22Rv1 (cell line): ENCODE results near the gene AGRN.

Experiments
- ZFX ChIP-seq: fragments of 450-650 bp; IDR thresholded peaks from 2 replicates; pipeline ENCODE4 v1.6.1; 2017; ENCODE audit warnings: antibody characterized with exemption, borderline replicate concordance
- TF ChIP-seq, protein P1 (sequence below): fragments of 450-650 bp; IDR thresholded peaks from 2 replicates; pipeline ENCODE4 v1.5.1; 2017; ENCODE audit warnings: mild to moderate bottlenecking

DNA sequence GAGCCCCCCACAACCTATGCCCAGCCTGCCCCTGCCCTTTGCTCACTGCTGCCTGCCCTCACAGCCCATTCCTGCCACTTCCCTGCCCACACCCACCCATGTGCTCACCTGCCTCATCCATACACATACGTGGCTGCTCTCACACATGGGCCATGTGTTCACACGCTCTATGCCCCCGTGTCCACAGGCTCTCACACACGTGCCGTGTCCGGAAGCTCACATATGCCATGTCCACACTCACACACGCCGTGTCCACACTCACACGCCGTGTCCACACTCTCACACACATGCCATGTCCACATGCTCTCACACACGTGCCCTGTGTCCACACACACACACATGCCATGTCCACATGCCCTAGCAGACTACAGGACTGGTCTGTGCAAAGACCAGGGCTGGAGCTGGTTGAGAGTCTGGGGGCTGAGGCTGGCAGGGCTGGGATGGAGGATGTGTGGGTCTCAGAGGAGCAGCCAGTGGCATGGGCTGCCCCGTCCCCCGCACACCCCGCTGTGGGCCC, 54.8 kb downstream of the AGRN start:
- TF ChIP-seq, protein P1, sequence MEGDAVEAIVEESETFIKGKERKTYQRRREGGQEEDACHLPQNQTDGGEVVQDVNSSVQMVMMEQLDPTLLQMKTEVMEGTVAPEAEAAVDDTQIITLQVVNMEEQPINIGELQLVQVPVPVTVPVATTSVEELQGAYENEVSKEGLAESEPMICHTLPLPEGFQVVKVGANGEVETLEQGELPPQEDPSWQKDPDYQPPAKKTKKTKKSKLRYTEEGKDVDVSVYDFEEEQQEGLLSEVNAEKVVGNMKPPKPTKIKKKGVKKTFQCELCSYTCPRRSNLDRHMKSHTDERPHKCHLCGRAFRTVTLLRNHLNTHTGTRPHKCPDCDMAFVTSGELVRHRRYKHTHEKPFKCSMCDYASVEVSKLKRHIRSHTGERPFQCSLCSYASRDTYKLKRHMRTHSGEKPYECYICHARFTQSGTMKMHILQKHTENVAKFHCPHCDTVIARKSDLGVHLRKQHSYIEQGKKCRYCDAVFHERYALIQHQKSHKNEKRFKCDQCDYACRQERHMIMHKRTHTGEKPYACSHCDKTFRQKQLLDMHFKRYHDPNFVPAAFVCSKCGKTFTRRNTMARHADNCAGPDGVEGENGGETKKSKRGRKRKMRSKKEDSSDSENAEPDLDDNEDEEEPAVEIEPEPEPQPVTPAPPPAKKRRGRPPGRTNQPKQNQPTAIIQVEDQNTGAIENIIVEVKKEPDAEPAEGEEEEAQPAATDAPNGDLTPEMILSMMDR = no peak
- no peak for TF ChIP-seq ZFX
